ENCODE data around the gene KRT4.

The KRT4 gene

GRCh38 chr12:52828591-52829021 is 14.7 kb upstream of the KRT4 start:
- no peaks in the 10 kb centered on the region for H3K9me3 ChIP-seq (ENCODE audit: control insufficient read depth, insufficient read depth, low read length)
- H3K4me1 ChIP-seq (ENCODE audit: control insufficient read depth, low read length): no peaks in the 10 kb centered on the region
- no peaks in the 10 kb centered on the region for H3K36me3 ChIP-seq (ENCODE audit: control insufficient read depth, low read length)
- no peaks in the 10 kb centered on the region for H3K79me2 ChIP-seq (ENCODE audit: control insufficient read depth, low read length)
- no peak for TF ChIP-seq EZH2phosphoT487 (IDR thresholded peaks at IDR 0.05; ENCODE audit: borderline replicate concordance, low read length)
- no peak overlapping the region for H3K4me3 ChIP-seq (ENCODE audit: low read length)
- no peaks in the 10 kb centered on the region for H4K20me1 ChIP-seq (ENCODE audit: control insufficient read depth, insufficient read depth, low read depth, low read length)
- no peak overlapping the region for H3K27ac ChIP-seq (ENCODE audit: low read depth, low read length)
- H3K27me3 ChIP-seq (ENCODE audit: control insufficient read depth, low read length): peaks cover 4% of the 10 kb centered on the region
- no peak overlapping the region for H3K4me2 ChIP-seq (ENCODE audit: low read length)
- H3K9me2 ChIP-seq (replicated peaks; ENCODE audit: control insufficient read depth, low read length): no peaks in the 10 kb centered on the region
- H3F3A ChIP-seq (ENCODE audit: control insufficient read depth, insufficient read depth): no peaks in the 10 kb centered on the region

GRCh38 chr12:52828156-52828555 is 14.2 kb upstream of the KRT4 start:
- no peak overlapping the region for H3K4me2 ChIP-seq (ENCODE audit: low read length)
- no peak for TF ChIP-seq EZH2phosphoT487 (IDR thresholded peaks at IDR 0.05; ENCODE audit: borderline replicate concordance, low read length)
- no peak for TF ChIP-seq CTCF (IDR thresholded peaks at IDR 0.05; ENCODE audit: low read depth, low read length, poor library complexity, severe bottlenecking)
- no peak overlapping the region for H3K4me3 ChIP-seq (ENCODE audit: low read length)
- H4K20me1 ChIP-seq (ENCODE audit: control insufficient read depth, insufficient read depth, low read depth, low read length): no peaks in the 10 kb centered on the region
- no peaks in the 10 kb centered on the region for H3K9me3 ChIP-seq (ENCODE audit: control insufficient read depth, insufficient read depth, low read length)
- H3K27ac ChIP-seq (ENCODE audit: low read depth, low read length): no peak overlapping the region
- peaks cover 4% of the 10 kb centered on the region for H3K27me3 ChIP-seq (ENCODE audit: control insufficient read depth, low read length)
- H3K4me1 ChIP-seq (ENCODE audit: control insufficient read depth, low read length): no peaks in the 10 kb centered on the region
- no peaks in the 10 kb centered on the region for H3K9me2 ChIP-seq (replicated peaks; ENCODE audit: control insufficient read depth, low read length)
- H3K79me2 ChIP-seq (ENCODE audit: control insufficient read depth, low read length): no peaks in the 10 kb centered on the region
- no peaks in the 10 kb centered on the region for H3K36me3 ChIP-seq (ENCODE audit: control insufficient read depth, low read length)
- no peaks in the 10 kb centered on the region for H3F3A ChIP-seq (ENCODE audit: control insufficient read depth, insufficient read depth)

- no peak for TF ChIP-seq CTCF (IDR thresholded peaks at IDR 0.05; ENCODE audit: low read depth, low read length, poor library complexity, severe bottlenecking)
- no peak for TF ChIP-seq EZH2phosphoT487 (IDR thresholded peaks at IDR 0.05; ENCODE audit: borderline replicate concordance, low read length)
- no peaks in the 10 kb centered on the region for H3K9me3 ChIP-seq (ENCODE audit: control insufficient read depth, insufficient read depth, low read length)
- no peak overlapping the region for H3K4me3 ChIP-seq (ENCODE audit: low read length)
- H3K4me2 ChIP-seq (ENCODE audit: low read length): no peak overlapping the region
- no peak overlapping the region for H3K27ac ChIP-seq (ENCODE audit: low read depth, low read length)
- H4K20me1 ChIP-seq (ENCODE audit: control insufficient read depth, insufficient read depth, low read depth, low read length): no peaks in the 10 kb centered on the region
- H3K36me3 ChIP-seq (ENCODE audit: control insufficient read depth, low read length): no peaks in the 10 kb centered on the region
- H3F3A ChIP-seq (ENCODE audit: control insufficient read depth, insufficient read depth): no peaks in the 10 kb centered on the region
- no peaks in the 10 kb centered on the region for H3K4me1 ChIP-seq (ENCODE audit: control insufficient read depth, low read length)
- no peaks in the 10 kb centered on the region for H3K79me2 ChIP-seq (ENCODE audit: control insufficient read depth, low read length)
- H3K9me2 ChIP-seq (replicated peaks; ENCODE audit: control insufficient read depth, low read length): no peaks in the 10 kb centered on the region
- H3K27me3 ChIP-seq (ENCODE audit: control insufficient read depth, low read length): peaks cover 4% of the 10 kb centered on the region
These were observed 13.7 kb upstream of the KRT4 start for GRCh38 chr12:52827499-52828090.

GRCh38 chr12:52826611-52827498 is 12.9 kb upstream of the KRT4 start:
- Histone ChIP-seq H3K4me2 (ENCODE audit: low read length) (no peak overlapping the region), H4K20me1 (ENCODE audit: control insufficient read depth, insufficient read depth, low read depth, low read length) (no peaks in the 10 kb centered on the region), H3K79me2 (ENCODE audit: control insufficient read depth, low read length) (no peaks in the 10 kb centered on the region), H3K9me3 (ENCODE audit: control insufficient read depth, insufficient read depth, low read length) (no peaks in the 10 kb centered on the region), H3K4me1 (ENCODE audit: control insufficient read depth, low read length) (no peaks in the 10 kb centered on the region), H3K27ac (ENCODE audit: low read depth, low read length) (no peak overlapping the region), H3K27me3 (ENCODE audit: control insufficient read depth, low read length) (peaks cover 4% of the 10 kb centered on the region), H3F3A (ENCODE audit: control insufficient read depth, insufficient read depth) (no peaks in the 10 kb centered on the region), H3K9me2 (replicated peaks; ENCODE audit: control insufficient read depth, low read length) (no peaks in the 10 kb centered on the region), H3K36me3 (ENCODE audit: control insufficient read depth, low read length) (no peaks in the 10 kb centered on the region), H3K4me3 (ENCODE audit: low read length) (no peak overlapping the region)
- TF ChIP-seq EZH2phosphoT487 (IDR thresholded peaks at IDR 0.05; ENCODE audit: borderline replicate concordance, low read length) (no peak), CTCF (IDR thresholded peaks at IDR 0.05; ENCODE audit: low read depth, low read length, poor library complexity, severe bottlenecking) (no peak)
